Activated CD4-positive, alpha-beta T cell treated with anti-CD3 and anti-CD28 coated beads, Interleukin-2, amount 50 U/mL, for 24 hours (primary cell): Measurements from ENCODE around the gene HASPIN.

Experiments used
- DNase-seq, 2 donors: peaks; one replicate each; pipeline ENCODE4 v3.0.0-alpha.2; 2020; ENCODE audit warnings: low read depth in 1 of 2, low spot score in 1 of 2

Gene HASPIN

GRCh38 chr17:3723556-3724377 is at the start of gene HASPIN:
HASPIN (plus strand) TSS chr17:3723903; CDS start chr17:3723936, 33 bp downstream.
- DNase-seq = peak; percentile 84 to 85

DNA sequence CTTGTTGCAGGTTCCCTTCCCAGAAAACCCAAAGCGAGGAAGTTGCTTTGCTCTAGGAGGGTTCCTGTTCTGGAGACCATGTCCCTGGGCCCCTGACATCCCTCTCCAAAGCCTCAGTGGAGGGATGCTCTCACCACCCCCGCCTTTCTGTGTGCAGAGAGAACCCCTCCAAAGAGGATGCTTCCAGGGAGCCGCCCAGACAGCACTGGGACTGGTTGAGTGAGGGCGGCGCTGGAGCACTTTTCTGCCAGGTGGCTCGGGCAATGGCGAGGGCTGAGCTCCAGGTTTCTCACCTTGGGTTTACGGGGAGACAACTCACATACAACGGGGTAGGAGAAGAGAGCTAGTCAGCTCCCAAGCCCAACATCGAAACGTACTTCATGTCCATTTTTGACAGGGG is 47.8 kb upstream of the HASPIN start:
- no peak for DNase-seq

GRCh38 chr17:3678095-3678820 is 45.4 kb upstream of the HASPIN start:
- DNase-seq = no peak

GRCh38 chr17:3678821-3679530 is 44.7 kb upstream of the HASPIN start:
- no peak for DNase-seq

DNA sequence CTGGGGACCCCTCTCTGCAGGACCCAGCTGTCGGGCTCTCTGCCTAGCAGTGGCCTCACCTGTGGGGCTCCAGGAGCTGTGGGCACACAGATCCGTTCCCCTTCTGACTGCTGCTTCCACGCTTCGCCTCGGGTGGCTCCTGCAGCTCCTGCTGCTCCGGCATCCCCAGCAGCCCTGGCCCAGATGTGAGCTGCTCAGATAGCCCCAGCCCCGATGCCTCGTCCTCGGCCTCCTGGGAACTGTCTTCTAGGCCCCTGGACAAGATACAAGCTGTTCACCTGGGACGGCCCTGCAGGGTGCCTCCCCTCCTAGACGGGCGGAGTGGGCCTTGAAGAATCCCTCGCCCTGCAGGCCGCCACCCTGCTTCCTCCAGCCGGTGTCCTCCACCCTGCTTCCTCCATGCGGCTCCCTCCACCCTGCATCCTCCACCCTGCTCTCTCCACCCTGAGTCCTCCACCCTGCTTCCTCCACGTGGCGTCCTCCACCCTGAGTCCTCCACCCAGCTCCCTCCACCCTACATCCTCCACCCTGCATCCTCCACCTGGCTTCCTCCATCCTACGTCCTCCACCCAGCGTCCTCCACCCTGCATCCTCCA is 44.1 kb upstream of the HASPIN start:
- DNase-seq = no peak

DNA sequence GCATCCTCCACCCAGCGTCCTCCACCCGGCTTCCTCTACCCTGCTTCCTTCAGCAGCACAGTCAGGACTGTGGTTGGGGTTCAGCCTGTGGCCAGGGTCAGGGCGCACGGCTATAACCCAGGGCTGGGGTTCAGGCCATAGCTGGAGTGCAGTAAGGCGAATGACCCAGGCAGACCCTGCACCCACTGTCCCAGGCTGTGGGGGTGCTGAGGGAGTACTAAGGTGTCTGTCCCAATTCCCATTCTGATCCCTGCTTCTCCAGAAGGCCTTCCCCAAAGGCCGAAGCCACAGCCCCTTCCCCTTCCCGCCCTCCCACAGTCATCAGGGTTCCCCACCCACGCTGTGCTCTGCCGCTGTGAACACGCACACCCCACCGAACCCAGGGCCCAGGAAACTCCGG is 42.6 kb upstream of the HASPIN start:
- no peak for DNase-seq

DNA sequence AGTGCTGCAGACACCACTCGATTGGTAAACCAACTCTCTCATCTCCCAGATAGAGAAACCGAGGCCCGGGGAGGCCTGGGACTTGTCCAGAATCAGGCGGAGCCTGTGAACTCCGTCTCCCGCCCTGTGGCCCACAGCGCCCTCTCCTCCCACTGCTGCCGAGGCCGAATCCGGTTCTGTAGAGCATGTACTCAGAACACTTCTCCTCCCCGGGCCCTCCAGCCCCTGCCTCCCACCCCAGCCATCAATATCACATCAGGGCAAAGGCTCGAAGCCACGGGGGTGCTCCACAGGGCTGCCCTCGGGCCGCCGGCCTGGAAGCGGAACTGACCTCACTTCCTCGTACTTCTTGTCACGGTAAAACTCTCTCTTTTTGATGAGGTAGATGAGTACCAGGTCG is 42.1 kb upstream of the HASPIN start:
- no peak for DNase-seq

- DNase-seq = no peak
Observed at GRCh38 chr17:3682033-3682432, 41.7 kb upstream of the HASPIN start.

GRCh38 chr17:3683054-3683511 is 40.6 kb upstream of the HASPIN start:
- DNase-seq = peak; percentile 41 to 54

GRCh38 chr17:3685174-3685573 is 38.5 kb upstream of the HASPIN start:
- no peak for DNase-seq

GRCh38 chr17:3688027-3688553 is 35.6 kb upstream of the HASPIN start:
- DNase-seq = no peak

DNA sequence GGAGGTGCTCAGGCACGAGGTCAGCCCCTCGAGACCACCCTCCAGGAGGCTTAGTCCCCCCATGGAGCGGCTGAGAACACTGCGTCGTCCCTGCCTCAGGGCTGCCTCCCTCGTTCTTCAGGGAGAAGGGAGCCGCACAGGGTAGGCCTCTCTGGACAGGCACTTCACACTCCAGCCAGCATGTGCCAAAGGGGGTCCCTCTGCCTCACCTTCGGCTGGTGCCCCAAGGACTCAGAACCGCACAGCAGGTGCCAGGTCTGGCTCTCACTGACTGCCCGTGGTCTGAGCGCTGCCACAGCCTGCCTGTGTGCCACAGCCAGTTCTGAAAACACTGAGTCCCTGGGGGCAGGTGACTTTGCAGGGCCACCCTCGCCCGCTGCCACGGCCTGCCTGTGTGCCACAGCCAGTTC is 34.8 kb upstream of the HASPIN start:
- DNase-seq = no peak

DNA sequence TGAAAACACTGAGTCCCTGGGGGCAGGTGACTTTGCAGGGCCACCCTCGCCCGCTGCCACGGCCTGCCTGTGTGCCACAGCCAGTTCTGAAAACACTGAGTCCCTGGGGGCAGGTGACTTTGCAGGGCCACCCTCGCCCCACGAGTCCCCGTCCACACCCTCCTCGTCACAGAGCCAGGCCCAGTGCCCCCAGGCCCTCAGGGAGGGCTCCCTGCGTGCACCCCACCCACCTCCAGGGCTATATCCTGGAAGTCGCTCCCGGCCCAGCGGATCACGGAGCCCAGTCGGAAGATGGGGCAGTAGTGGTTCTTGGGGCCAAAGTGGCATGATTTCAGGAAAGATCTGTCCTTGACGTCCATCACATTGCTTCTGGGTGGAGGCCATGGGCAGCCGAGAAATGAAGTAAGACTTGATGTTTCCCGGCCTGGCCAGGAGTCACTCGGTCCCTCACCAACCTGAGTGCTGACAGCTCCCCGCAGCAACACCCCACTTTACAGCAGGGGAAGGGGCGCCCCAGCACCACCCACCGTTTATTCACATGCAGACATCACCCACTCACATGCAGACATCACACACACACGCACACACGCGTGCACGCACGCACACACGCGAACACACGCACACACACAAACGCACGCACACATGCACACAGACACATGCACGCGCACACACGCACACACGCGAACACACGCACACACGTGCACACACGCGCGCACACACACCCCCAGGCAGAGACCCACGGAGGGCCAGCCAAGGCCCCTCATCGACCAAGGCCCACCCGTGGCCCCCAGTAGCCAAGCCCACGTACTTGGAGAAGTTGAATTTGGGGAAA is 34.2 kb upstream of the HASPIN start:
- no peak for DNase-seq

DNA sequence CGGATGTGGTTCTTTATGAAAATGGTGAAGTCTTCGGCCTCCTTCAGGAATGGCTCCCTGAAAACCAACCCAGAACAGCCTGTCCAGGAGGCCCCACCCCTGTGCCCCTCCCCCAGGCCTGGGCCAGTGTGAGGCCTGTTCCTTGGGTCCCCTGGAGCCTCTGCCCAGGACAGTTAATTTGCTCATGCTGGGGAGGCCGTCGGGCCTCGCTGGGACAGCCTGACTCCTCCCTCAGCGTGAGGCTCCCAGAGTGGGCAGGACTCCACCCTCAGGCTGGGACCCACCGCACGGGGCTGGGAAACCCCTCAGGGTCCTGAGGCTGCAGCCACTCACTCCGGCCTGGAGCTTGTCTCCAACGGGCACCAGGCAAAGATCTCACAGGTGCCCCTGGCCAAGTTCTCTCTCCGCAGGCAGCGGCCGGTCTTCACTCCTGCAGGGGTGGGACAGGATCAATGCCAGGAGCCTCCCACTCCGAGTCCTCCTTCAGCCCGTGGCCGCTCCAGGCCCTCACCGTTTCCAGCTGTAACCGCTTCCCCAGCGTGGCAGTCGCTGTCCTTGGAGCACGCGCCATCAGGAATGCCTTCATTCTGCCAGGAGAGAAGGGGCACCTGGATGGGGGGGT is 33.5 kb upstream of the HASPIN start:
- DNase-seq = no peak

DNA sequence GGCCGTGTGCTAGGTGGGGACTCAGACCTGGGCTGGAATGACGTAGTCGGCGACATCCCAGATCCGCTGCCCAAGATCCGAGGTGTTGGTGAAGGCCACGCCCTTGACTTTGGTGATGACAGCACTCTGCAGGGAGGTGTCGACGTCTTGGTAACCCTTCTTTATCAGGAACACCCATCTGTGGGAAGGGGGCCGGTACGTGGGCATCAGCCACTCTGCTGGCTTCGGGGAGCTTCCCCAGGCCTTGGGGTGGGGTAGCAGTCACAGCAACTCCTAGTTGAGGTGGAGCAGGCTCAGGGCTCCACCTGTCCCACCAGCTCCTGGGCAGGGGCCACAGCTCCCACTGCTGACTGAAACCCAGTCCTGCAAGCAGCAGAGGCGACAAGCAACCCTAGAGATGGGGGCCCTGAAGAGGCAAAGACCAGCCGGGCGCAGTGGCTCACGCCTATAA is 32.1 kb upstream of the HASPIN start:
- DNase-seq = no peak

GRCh38 chr17:3692346-3692745 is 31.4 kb upstream of the HASPIN start:
- no peak for DNase-seq

DNA sequence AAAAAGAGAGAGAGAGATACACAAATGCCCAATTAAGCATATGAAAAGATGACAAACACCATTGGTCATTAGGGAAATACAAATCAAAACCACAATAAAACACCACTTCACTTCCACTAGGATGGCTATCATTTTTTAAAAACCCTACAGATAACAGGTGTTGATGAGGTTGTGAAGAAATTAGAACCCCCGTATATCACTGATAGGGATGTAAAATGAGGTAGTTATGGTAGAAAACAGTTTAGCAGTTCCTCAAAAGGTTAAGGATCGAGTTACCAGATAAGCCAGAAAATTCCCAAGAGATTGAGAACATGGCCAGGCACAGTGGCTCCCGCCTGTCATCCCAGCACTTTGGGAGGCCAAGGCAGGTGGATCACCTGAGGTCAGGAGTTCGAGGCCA is 30.6 kb upstream of the HASPIN start:
- no peak for DNase-seq

GRCh38 chr17:3693829-3694231 is 29.9 kb upstream of the HASPIN start:
- no peak for DNase-seq

DNA sequence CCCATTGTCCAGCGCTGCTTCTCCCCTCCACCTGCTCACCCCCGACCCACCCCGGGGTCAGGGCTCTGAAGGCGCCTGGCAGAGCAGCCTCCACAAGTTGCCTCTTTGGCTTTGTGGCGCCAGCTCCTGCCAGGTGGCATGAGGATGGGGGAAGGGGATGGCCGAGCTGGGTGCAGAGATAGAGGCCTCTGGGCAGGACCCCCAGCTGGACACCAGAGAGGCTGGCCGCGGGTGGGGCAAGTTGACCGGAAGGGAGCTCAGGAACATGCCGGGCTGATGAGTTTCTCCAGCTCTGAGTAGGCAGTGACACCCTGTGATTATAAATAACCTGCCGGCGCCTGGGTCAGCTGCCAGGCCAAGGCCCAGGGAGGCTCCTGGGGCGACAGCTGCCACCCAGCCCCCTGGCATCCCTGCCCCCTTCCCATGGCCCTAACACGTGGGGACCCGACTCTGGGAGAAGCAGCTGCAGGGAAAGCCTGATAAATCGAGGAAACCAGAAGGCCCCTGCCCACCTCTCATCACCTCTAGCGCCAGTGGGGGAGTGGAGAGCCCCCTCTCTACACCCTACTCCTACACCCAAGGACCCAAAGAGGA is 28.5 kb upstream of the HASPIN start:
- DNase-seq = no peak
